HEK293T (cell line): ENCODE results near the gene ILKAP.

Source experiments
- BHLHE40 ChIP-seq: fragments of 450-650 bp; IDR thresholded peaks from 2 replicates; pipeline ENCODE4 v1.6.1; 2016; ENCODE audit warnings: mild to moderate bottlenecking, moderate library complexity, borderline replicate concordance
- CTBP1 ChIP-seq: fragments of 450-650 bp; IDR thresholded peaks from 2 replicates; pipeline ENCODE4 v1.6.1; 2016; ENCODE audit warnings: borderline replicate concordance
- ELF4 ChIP-seq: fragments of 450-650 bp; IDR thresholded peaks from 2 replicates; pipeline ENCODE4 v1.6.1; 2017; ENCODE audit warnings: antibody characterized with exemption
- FOXA1 ChIP-seq: fragments of 450-650 bp; IDR thresholded peaks from 2 replicates; pipeline ENCODE4 v1.6.1; 2016; ENCODE audit warnings: mild to moderate bottlenecking
- FOXK2 ChIP-seq: fragments of 450-650 bp; IDR thresholded peaks from 2 replicates; pipeline ENCODE4 v1.6.1; 2016; ENCODE audit warnings: mild to moderate bottlenecking
- FOXM1 ChIP-seq: fragments of 450-650 bp; IDR thresholded peaks from 2 replicates; pipeline ENCODE4 v1.6.1; 2017; ENCODE audit warnings: mild to moderate bottlenecking, borderline replicate concordance
- LEF1 ChIP-seq: fragments of 450-650 bp; IDR thresholded peaks from 2 replicates; pipeline ENCODE4 v1.6.1; 2017; ENCODE audit warnings: mild to moderate bottlenecking, borderline replicate concordance
- NFRKB ChIP-seq: fragments of 450-650 bp; IDR thresholded peaks from 2 replicates; pipeline ENCODE4 v1.6.1; 2016; ENCODE audit warnings: mild to moderate bottlenecking, moderate library complexity
- PKNOX1 ChIP-seq: fragments of 450-650 bp; IDR thresholded peaks from 2 replicates; pipeline ENCODE4 v1.6.1; 2016
- SP1 ChIP-seq: fragments of 450-650 bp; IDR thresholded peaks from 2 replicates; pipeline ENCODE4 v1.6.1; 2017
- SUZ12 ChIP-seq: fragments of 450-650 bp; IDR thresholded peaks from 2 replicates; pipeline ENCODE4 v1.6.1; 2016; ENCODE audit warnings: mild to moderate bottlenecking
- TARDBP ChIP-seq: fragments of 450-650 bp; IDR thresholded peaks from 2 replicates; pipeline ENCODE4 v1.6.1; 2016
- ZNF384 ChIP-seq: fragments of 450-650 bp; IDR thresholded peaks from 2 replicates; pipeline ENCODE4 v1.6.1; 2016

- no peak for TF ChIP-seq ELF4
- no peak for TF ChIP-seq CTBP1
- no peak for TF ChIP-seq FOXA1
- no peak for TF ChIP-seq PKNOX1
- no peak for TF ChIP-seq FOXK2
- no peak for TF ChIP-seq SP1
- TF ChIP-seq BHLHE40, result no peak
- TF ChIP-seq SUZ12, result no peak
- TF ChIP-seq TARDBP, result no peak
- TF ChIP-seq FOXM1, result no peak
- no peak for TF ChIP-seq NFRKB
- TF ChIP-seq LEF1, result no peak
- no peak for TF ChIP-seq ZNF384
Observed at GRCh38 chr2:238235331-238235732, 31.8 kb upstream of the ILKAP start.
